Endothelial cell of umbilical vein (primary cell): ENCODE data around the gene SEZ6L. TPM values are rescaled to one million over a fixed set of nuclear protein-coding genes. Genes with fewer than 3 reads are reported as not detected.

ENCODE experiments used
- BruUV-seq: library from RNA; stranded (reverse); fragments of 400-500 nt; replicated peaks from 2 replicates; lab custom pipeline; 2021; lab: Mats Ljungman, UMichigan
- CTCF ChIA-PET: fragments of 300-600, 350-600 bp; sonication (Branson Sonifier 250); formaldehyde crosslinking; loops from one replicate; lab custom pipeline; 2021; ENCODE audit warnings: antibody characterized with exemption, inconsistent platforms; lab: Charles Lee
- POLR2A ChIA-PET: fragments of 300-600, 350-600 bp; sonication (Branson Sonifier 250); formaldehyde crosslinking; loops from one replicate; lab custom pipeline; 2021; ENCODE audit warnings: antibody characterized with exemption, inconsistent platforms; lab: Charles Lee
- DNase-seq: peaks from one replicate; pipeline ENCODE4 v3.0.0-alpha.2; 2011; ENCODE audit warnings: low read depth, low spot score
- FAIRE-seq: peaks from 2 replicates; lab custom pipeline; 2011; peaks lifted over from hg19 to GRCh38; lab: Jason Lieb, UNC
- H2AFZ ChIP-seq: 2 replicates; pipeline ENCODE4 v1.6.0; 2012; ENCODE audit warnings: low read depth, low read length, control low read depth, inconsistent platforms
- H3K27ac ChIP-seq: 2 replicates; pipeline ENCODE4 v1.5.1; 2011; ENCODE audit warnings: low read depth, mild to moderate bottlenecking, control low read depth, low read length, moderate library complexity; ENCODE audit not compliant: insufficient read depth
- H3K27me3 ChIP-seq, 2 experiments: 2 replicates each; pipeline versions ENCODE4 v1.6.0 to v1.6.1; 2011; ENCODE audit warnings: low read length in 2 of 2, mixed read lengths in 1 of 2; ENCODE audit not compliant: control insufficient read depth in 2 of 2, insufficient read depth in 2 of 2
- H3K36me3 ChIP-seq, 2 experiments: 2 replicates in 1 of 2; 3 replicates in 1 of 2; pipeline ENCODE4 v1.5.1; 2011; ENCODE audit warnings: low read length in 2 of 2, mild to moderate bottlenecking in 1 of 2, moderate library complexity in 1 of 2; ENCODE audit not compliant: control insufficient read depth in 2 of 2, insufficient read depth in 2 of 2; ENCODE audit errors: extremely low read depth in 1 of 2
- H3K4me1 ChIP-seq: 3 replicates; pipeline ENCODE4 v1.5.1; 2011; ENCODE audit warnings: mild to moderate bottlenecking, low read length; ENCODE audit not compliant: control insufficient read depth, insufficient read depth; ENCODE audit errors: extremely low read depth
- H3K4me2 ChIP-seq: 2 replicates; pipeline ENCODE4 v1.6.1; 2011; ENCODE audit warnings: low read length, control low read depth, mixed read lengths; ENCODE audit not compliant: insufficient read depth
- H3K4me3 ChIP-seq, 3 experiments: fragments of 200-600 bp in 1 of 3; sonication (generic), shearing (Covaris generic) in 1 of 3; replicated peaks in 1 of 3; 2 replicates each; pipeline ENCODE4 v1.5.1; 2011 to 2016; ENCODE audit warnings: control low read depth in 3 of 3, low read length in 3 of 3, mild to moderate bottlenecking in 2 of 3, inconsistent platforms in 1 of 3, low read depth in 1 of 3, moderate library complexity in 1 of 3; ENCODE audit not compliant: insufficient read depth in 1 of 3
- H3K79me2 ChIP-seq: 2 replicates; pipeline ENCODE4 v1.6.0; 2012; ENCODE audit warnings: low read length, inconsistent platforms; ENCODE audit not compliant: control insufficient read depth, insufficient read depth
- H3K9ac ChIP-seq: replicated peaks from 2 replicates; pipeline ENCODE3; 2011; ENCODE audit warnings: low read length, control low read depth; ENCODE audit not compliant: insufficient read depth; ENCODE audit errors: extremely low read depth
- H3K9me1 ChIP-seq: replicated peaks from 3 replicates; pipeline ENCODE4 v1.6.0; 2011; ENCODE audit warnings: mild to moderate bottlenecking, low read length; ENCODE audit not compliant: control insufficient read depth, insufficient read depth; ENCODE audit errors: extremely low read depth
- H3K9me3 ChIP-seq: replicated peaks from 2 replicates; pipeline ENCODE4 v1.5.1; 2012; ENCODE audit warnings: low read length, inconsistent platforms; ENCODE audit not compliant: control insufficient read depth, insufficient read depth
- H4K20me1 ChIP-seq: replicated peaks from 2 replicates; pipeline ENCODE3; 2011; ENCODE audit warnings: mild to moderate bottlenecking, low read length; ENCODE audit not compliant: control insufficient read depth, insufficient read depth; ENCODE audit errors: extremely low read depth
- EZH2 ChIP-seq: IDR thresholded peaks from 2 replicates; pipeline ENCODE4 v1.6.1; 2012; ENCODE audit warnings: borderline replicate concordance, low read depth, mild to moderate bottlenecking, moderate library complexity, low read length, inconsistent platforms; ENCODE audit not compliant: severe bottlenecking
- FOS ChIP-seq: IDR thresholded peaks from 2 replicates; pipeline ENCODE4 v1.6.1; 2011; ENCODE audit warnings: mild to moderate bottlenecking, low read length, moderate library complexity, borderline replicate concordance; ENCODE audit not compliant: insufficient read depth
- GATA2 ChIP-seq: IDR thresholded peaks from 2 replicates; pipeline ENCODE4 v1.7.0; 2011; ENCODE audit warnings: low read depth, mild to moderate bottlenecking, moderate library complexity, mixed read lengths, low read length; ENCODE audit not compliant: insufficient read length, insufficient read depth
- JUN ChIP-seq: IDR thresholded peaks from 2 replicates; pipeline ENCODE4 v1.6.1; 2011; ENCODE audit warnings: borderline replicate concordance, low read depth; ENCODE audit not compliant: insufficient read length, insufficient read depth
- MYC ChIP-seq: IDR thresholded peaks from one replicate; pipeline ENCODE4 v1.6.1; 2011; ENCODE audit warnings: mild to moderate bottlenecking, low read depth, low read length
- POLR2A ChIP-seq: IDR thresholded peaks from 2 replicates; pipeline ENCODE4 v1.6.1; 2012; ENCODE audit warnings: low read depth, mild to moderate bottlenecking, control low read depth, low read length
- POLR2AphosphoS5 ChIP-seq: IDR thresholded peaks from 2 replicates; pipeline ENCODE4 v1.6.1; 2012; ENCODE audit warnings: low read depth, mild to moderate bottlenecking, control low read depth, low read length, moderate library complexity; ENCODE audit not compliant: insufficient read depth
- dilution Hi-C: fragments of 300-500 bp; cut with MboI; formaldehyde crosslinking; loops from one replicate; pipeline ENCODE4 v1.15.0; 2019; ENCODE audit warnings: low sequenced_read_pairs; ENCODE audit not compliant: extremely low pct_ligation_motif_present
- intact Hi-C: fragments of 100-400 bp; cut with micrococcal nuclease; formaldehyde crosslinking; loops from one replicate; pipeline ENCODE4 v1.10.0; 2022
- polyA plus RNA-seq, 4 experiments: library from polyadenylated mRNA; depleted of rRNA in 3 of 4; stranded (reverse) in 3 of 4; unstranded in 1 of 4; fragments of >200 nt; gene quantifications; 2 replicates each; pipeline versions ENCODE4 v1.2.1 to v1.2.3, GENCODE V29; 2011 to 2012; ENCODE audit warnings: missing spikeins in 1 of 4
- total RNA-seq: library from RNA; stranded (reverse); gene quantifications from 2 replicates; pipeline ENCODE4 v1.2.3, GENCODE V29; 2021
- TF ChIP-seq, protein P1 (sequence below): IDR thresholded peaks from 2 replicates; pipeline ENCODE4 v1.6.1; 2011; ENCODE audit not compliant: insufficient read depth, insufficient read length
- TF ChIP-seq, protein P2 (sequence below), 2 donors: IDR thresholded peaks; 1 replicate in 1 of 2; 2 replicates in 1 of 2; pipeline ENCODE4 v1.5.1; 2011; ENCODE audit warnings: low read length in 2 of 2, mild to moderate bottlenecking in 2 of 2, moderate library complexity in 2 of 2, control low read depth in 1 of 2, inconsistent platforms in 1 of 2, low read depth in 1 of 2; ENCODE audit not compliant: insufficient read depth in 1 of 2; ENCODE audit errors: extremely low read depth in 1 of 2

Gene SEZ6L
- total and polyA plus RNA-seq, 2 donors (not counting 3 experiments of a cell fraction or from before 2014, with no cell fraction given), result not detected

DNA sequence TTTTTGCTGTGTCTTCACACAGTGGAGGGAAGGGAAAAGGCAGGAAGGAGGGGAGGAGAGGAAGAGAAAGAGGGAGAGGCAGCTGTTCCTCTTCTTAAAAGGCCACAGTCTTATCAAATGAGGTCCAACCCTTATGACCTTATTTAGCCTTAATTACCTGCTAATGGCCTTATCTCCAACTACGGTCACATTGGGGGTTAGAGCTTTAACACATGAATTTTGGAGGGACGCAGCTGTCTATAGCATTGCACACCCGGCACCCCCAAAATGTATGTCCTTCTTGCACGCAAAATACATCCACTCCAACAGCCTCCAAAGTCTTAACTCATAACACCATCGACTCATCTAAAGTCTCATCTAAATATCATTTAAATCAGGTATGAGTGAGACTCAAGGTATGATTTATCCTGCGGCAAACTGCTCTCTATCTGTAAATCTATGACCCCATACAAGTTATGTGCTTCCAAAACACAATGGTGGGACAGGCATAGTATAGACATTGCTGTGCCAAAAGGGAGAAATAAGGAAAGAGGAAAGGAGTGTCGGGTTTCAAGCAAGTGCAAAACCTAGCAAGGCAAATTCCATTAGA is 214.8 kb downstream of the SEZ6L start:
- Histone ChIP-seq H4K20me1 (no peaks in the 10 kb centered on the region), H3K4me2 (no peak overlapping the region), H3K4me3 (no peak overlapping the region), H3K36me3 (no peaks in the 10 kb centered on the region), H3K9me3 (no peaks in the 10 kb centered on the region), H3K9ac (no peak overlapping the region), H3K9me1 (no peaks in the 10 kb centered on the region), H3K79me2 (no peaks in the 10 kb centered on the region), H3K27me3 (peaks cover 8 to 15% of the 10 kb centered on the region in 2 experiments), H3K27ac (no peak overlapping the region), H3K4me1 (no peaks in the 10 kb centered on the region), H2AFZ (no peak overlapping the region)
- intact Hi-C loops, result no loop called here
- DNase-seq (no peak), FAIRE-seq (no peak)
- TF ChIP-seq POLR2AphosphoS5 (no peak), EZH2 (no peak), MYC (no peak), GATA2 (no peak), FOS (no peak), POLR2A (no peak), JUN (no peak)
- TF ChIP-seq, protein P1, sequence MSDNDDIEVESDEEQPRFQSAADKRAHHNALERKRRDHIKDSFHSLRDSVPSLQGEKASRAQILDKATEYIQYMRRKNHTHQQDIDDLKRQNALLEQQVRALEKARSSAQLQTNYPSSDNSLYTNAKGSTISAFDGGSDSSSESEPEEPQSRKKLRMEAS, result no peak
- TF ChIP-seq, protein P2, sequence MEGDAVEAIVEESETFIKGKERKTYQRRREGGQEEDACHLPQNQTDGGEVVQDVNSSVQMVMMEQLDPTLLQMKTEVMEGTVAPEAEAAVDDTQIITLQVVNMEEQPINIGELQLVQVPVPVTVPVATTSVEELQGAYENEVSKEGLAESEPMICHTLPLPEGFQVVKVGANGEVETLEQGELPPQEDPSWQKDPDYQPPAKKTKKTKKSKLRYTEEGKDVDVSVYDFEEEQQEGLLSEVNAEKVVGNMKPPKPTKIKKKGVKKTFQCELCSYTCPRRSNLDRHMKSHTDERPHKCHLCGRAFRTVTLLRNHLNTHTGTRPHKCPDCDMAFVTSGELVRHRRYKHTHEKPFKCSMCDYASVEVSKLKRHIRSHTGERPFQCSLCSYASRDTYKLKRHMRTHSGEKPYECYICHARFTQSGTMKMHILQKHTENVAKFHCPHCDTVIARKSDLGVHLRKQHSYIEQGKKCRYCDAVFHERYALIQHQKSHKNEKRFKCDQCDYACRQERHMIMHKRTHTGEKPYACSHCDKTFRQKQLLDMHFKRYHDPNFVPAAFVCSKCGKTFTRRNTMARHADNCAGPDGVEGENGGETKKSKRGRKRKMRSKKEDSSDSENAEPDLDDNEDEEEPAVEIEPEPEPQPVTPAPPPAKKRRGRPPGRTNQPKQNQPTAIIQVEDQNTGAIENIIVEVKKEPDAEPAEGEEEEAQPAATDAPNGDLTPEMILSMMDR (IDR thresholded peaks at IDR 0.05; ENCODE audit: extremely low read depth in 1 of 2, insufficient read depth in 1 of 2, low read depth in 1 of 2, low read length in 2 of 2), result no peak
- BruUV-seq, result no TSS peak
- POLR2A ChIA-PET, result no interaction called here
- dilution Hi-C loops, result no loop called here
- CTCF ChIA-PET, result interaction anchor here (1.5 to 4.8 kb wide), 3 partner anchors 17 to 20 kb away, joined by 4 to 25 read pairs (median 8); no protein-coding TSS in a partner anchor
